GM12801 (cell line): Measurements from ENCODE around the gene RAP1GAP2.

Experiments used
- TF ChIP-seq, protein P1 (sequence below): IDR thresholded peaks from one replicate; pipeline ENCODE4 v1.5.1; 2011; ENCODE audit warnings: control low read depth; ENCODE audit not compliant: insufficient read length; ENCODE audit errors: extremely low read depth

Gene RAP1GAP2

DNA sequence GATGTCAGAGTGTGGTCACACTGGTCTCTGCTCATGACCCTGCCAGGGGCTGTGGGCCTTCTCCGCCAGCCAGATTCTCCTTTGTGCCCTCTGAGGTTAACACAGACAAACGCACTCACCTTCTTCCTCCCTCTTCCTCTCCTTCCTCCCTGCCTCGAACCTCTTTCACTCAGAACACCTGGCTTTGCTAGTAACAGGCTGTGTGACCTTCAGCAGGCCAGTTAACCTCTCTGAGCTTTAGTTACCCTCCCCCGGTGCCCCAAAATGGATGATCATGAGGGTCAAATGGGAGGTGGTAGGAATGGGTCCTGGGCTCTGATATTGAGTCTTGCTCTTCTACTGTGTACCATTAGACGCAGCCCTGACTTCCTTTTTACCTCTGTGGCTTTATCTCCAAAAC lies 140.1 kb downstream of the RAP1GAP2 start:
- TF ChIP-seq, protein P1, sequence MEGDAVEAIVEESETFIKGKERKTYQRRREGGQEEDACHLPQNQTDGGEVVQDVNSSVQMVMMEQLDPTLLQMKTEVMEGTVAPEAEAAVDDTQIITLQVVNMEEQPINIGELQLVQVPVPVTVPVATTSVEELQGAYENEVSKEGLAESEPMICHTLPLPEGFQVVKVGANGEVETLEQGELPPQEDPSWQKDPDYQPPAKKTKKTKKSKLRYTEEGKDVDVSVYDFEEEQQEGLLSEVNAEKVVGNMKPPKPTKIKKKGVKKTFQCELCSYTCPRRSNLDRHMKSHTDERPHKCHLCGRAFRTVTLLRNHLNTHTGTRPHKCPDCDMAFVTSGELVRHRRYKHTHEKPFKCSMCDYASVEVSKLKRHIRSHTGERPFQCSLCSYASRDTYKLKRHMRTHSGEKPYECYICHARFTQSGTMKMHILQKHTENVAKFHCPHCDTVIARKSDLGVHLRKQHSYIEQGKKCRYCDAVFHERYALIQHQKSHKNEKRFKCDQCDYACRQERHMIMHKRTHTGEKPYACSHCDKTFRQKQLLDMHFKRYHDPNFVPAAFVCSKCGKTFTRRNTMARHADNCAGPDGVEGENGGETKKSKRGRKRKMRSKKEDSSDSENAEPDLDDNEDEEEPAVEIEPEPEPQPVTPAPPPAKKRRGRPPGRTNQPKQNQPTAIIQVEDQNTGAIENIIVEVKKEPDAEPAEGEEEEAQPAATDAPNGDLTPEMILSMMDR = no peak

GRCh38 chr17:2936771-2937321 lies 140.6 kb downstream of the RAP1GAP2 start:
- TF ChIP-seq, protein P1 = no peak

GRCh38 chr17:2937331-2938003 lies 141.2 kb downstream of the RAP1GAP2 start:
- TF ChIP-seq, protein P1 = no peak

- TF ChIP-seq, protein P1 = no peak
These were observed 143.6 kb downstream of the RAP1GAP2 start for GRCh38 chr17:2939714-2940351.

DNA sequence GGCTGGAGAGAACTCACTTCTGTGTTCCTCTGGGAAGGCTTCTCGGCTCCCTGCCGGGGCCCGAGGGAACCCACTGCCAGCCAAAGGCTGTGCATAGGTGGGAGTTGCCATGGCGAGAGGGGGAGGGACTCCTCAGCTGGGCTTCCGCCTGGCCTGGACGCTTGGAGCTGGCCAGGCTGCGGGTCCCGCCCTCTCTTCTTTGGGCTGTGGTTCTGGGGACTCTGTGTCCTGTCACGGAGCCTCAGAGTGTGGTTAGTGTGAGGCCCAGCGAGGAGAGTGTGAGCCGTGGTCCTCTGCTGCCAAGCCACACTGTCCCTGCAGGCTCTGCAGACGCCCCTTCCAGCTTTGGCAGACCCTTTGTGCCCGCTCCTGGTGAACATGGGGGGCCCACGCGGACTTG lies 144.1 kb downstream of the RAP1GAP2 start:
- TF ChIP-seq, protein P1 = no peak

- TF ChIP-seq, protein P1 = no peak
These were observed 147.7 kb downstream of the RAP1GAP2 start for GRCh38 chr17:2943981-2944380.

DNA sequence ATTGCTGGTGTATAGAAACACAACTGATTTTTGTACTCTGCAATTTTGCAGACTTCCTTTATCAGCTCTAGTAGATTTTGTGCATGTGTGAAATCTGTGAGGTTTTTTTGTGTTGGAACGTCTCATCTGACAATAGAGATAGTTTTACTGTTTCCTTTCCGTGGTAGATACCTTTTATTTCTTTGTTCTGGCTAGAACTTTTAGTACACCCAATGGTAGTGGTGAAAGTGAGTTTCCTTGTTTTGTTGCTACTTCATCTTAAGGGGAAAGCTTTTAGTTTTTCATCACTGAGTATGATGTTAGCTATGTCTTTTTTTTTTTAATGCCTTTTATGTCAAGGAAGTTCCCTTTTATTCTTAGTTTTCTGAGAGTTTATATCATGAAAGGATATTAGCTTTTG lies 149.1 kb downstream of the RAP1GAP2 start:
- TF ChIP-seq, protein P1 = no peak
